Measurements from ENCODE around the gene ABHD14A.

GRCh38 chr3:51946796-51947195, 28.1 kb upstream of the ABHD14A start:
- no peak for TF ChIP-seq EP300 (IDR thresholded peaks at IDR 0.05)
- no peak for TF ChIP-seq POLR2A (IDR thresholded peaks at IDR 0.05)
- no peak for TF ChIP-seq CTCF (IDR thresholded peaks at IDR 0.05)

Data from stomach (tissue), 4 donors.